OCI-LY3 (cell line): ENCODE data around the gene MARK1.

Experiments
- H2AFZ ChIP-seq: fragments of 200-600, 300-600 bp; shearing (Covaris generic); 2 replicates; pipeline ENCODE4 v1.6.0; 2014; ENCODE audit warnings: antibody characterized with exemption, low read depth, low read length
- H3K27ac ChIP-seq: fragments of 200-600, 300-600 bp; sonication (generic); 2 replicates; pipeline ENCODE4 v1.5.1; 2014; ENCODE audit warnings: mild to moderate bottlenecking, low read length, moderate library complexity, mixed read lengths
- H3K27me3 ChIP-seq: fragments of 200-600, 300-600 bp; sonication (generic); 2 replicates; pipeline ENCODE4 v1.6.1; 2014; ENCODE audit warnings: low read depth, low read length, mixed read lengths
- H3K36me3 ChIP-seq: fragments of 200-600, 300-600 bp; sonication (generic); replicated peaks from 2 replicates; pipeline ENCODE3; 2014; ENCODE audit warnings: low read depth, low read length, mixed read lengths
- H3K4me1 ChIP-seq: fragments of 300-600, 200-600 bp; sonication (generic); 2 replicates; pipeline ENCODE4 v1.6.1; 2014; ENCODE audit warnings: low read length, mixed read lengths
- H3K4me2 ChIP-seq: fragments of 200-600, 300-600 bp; sonication (generic); 2 replicates; pipeline ENCODE4 v1.6.1; 2014; ENCODE audit warnings: low read length, mixed read lengths
- H3K4me3 ChIP-seq: fragments of 300-600, 200-600 bp; sonication (generic); 2 replicates; pipeline ENCODE4 v1.5.1; 2014; ENCODE audit warnings: antibody characterized with exemption, mild to moderate bottlenecking, low read length, moderate library complexity
- H3K79me2 ChIP-seq: fragments of 300-600, 200-600 bp; shearing (Covaris generic); 2 replicates; pipeline ENCODE4 v1.6.1; 2014; ENCODE audit warnings: mild to moderate bottlenecking, low read length, mixed read lengths
- H3K9ac ChIP-seq: fragments of 300-600, 200-600 bp; shearing (Covaris generic); 2 replicates; pipeline ENCODE4 v1.6.0; 2014; ENCODE audit warnings: mild to moderate bottlenecking, low read length, moderate library complexity
- H3K9me3 ChIP-seq: fragments of 200-600, 300-600 bp; shearing (Covaris generic); 2 replicates; pipeline ENCODE4 v1.6.1; 2014; ENCODE audit warnings: low read length, mixed read lengths; ENCODE audit not compliant: insufficient read depth
- H4K20me1 ChIP-seq: fragments of 200-600, 300-600 bp; sonication (generic); 2 replicates; pipeline ENCODE4 v1.6.1; 2016; ENCODE audit warnings: low read length, mixed read lengths; ENCODE audit not compliant: insufficient read depth
- EZH2phosphoT487 ChIP-seq: fragments of 200-600 bp; shearing (Covaris generic); IDR thresholded peaks from 2 replicates; pipeline ENCODE4 v1.6.1; 2018; ENCODE audit warnings: antibody characterized with exemption, mixed run types, low read depth
- TF ChIP-seq, protein P1 (sequence below): fragments of 200-600, 300-600 bp; sonication (generic); IDR thresholded peaks from 2 replicates; pipeline ENCODE4 v1.5.1; 2014; ENCODE audit warnings: antibody characterized with exemption, low read length, low read depth

MARK1 gene

DNA sequence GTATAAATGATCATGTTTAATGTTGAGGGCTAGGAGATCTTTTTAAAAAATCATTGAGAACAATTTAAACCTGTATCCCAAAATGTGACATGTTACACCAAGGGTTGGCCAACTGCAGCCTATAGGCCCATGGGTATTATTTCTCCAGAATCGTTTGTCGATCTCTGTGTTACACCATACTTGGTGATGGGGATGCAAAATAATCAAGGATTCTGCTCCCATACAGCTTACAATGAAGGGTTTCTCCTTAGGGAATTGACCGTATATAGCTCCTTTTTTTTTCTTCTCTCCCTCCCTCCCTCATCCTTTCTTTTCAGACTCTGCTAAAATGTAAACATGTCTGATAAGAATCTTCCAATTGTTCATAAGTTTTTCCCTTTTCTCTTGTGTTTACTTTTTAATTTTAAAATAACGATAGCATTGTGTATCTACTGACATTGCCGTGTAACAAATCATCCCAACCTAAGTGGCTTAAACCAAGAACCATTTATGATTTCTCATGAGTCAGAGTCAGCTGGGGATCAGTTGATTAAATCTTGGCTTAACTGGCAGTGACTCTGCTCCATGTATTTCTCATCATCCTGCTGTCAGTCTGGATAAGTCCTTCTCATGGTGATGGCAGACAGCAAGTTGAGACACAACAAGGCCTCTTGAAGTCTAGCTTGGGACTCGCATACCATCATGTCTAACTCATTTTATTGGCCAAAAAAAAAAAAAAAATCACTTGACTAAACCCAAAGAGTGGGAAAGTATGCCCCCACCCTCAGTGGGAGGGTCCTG lies 48.0 kb downstream of the MARK1 start:
- Histone ChIP-seq H3K27ac (no peak overlapping the region), H3K9ac (no peak overlapping the region), H3K4me2 (no peak overlapping the region)

DNA sequence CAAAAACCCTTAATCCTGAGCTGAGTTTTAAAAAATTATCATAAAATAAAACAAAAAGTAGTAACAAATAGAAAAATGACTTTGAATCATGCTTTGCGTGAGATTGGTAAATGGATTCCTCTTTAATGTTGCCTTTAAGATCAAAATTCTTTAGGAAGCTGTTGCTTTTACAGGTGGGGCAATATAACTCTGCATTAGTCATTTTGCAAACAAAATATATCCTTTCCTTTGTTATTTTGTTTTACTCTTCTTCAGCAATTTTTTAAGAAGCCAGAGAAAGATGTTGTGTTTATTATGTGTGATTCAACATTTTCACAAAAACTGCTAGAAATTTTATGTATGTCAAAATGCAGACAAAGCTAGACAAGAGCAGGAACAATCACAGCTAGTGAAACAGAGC lies 50.0 kb downstream of the MARK1 start:
- H3K4me1 ChIP-seq, result no peaks in the 10 kb centered on the region
- no peak overlapping the region for H2AFZ ChIP-seq
- no peak overlapping the region for H3K4me2 ChIP-seq
- no peak overlapping the region for H3K27ac ChIP-seq
- no peaks in the 10 kb centered on the region for H3K36me3 ChIP-seq
- no peak for TF ChIP-seq EZH2phosphoT487
- TF ChIP-seq, protein P1, sequence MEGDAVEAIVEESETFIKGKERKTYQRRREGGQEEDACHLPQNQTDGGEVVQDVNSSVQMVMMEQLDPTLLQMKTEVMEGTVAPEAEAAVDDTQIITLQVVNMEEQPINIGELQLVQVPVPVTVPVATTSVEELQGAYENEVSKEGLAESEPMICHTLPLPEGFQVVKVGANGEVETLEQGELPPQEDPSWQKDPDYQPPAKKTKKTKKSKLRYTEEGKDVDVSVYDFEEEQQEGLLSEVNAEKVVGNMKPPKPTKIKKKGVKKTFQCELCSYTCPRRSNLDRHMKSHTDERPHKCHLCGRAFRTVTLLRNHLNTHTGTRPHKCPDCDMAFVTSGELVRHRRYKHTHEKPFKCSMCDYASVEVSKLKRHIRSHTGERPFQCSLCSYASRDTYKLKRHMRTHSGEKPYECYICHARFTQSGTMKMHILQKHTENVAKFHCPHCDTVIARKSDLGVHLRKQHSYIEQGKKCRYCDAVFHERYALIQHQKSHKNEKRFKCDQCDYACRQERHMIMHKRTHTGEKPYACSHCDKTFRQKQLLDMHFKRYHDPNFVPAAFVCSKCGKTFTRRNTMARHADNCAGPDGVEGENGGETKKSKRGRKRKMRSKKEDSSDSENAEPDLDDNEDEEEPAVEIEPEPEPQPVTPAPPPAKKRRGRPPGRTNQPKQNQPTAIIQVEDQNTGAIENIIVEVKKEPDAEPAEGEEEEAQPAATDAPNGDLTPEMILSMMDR, result no peak
- H3K9me3 ChIP-seq, result peaks cover 11% of the 10 kb centered on the region
- H3K79me2 ChIP-seq, result no peaks in the 10 kb centered on the region
- no peaks in the 10 kb centered on the region for H4K20me1 ChIP-seq
- H3K4me3 ChIP-seq, result no peak overlapping the region
- no peak overlapping the region for H3K9ac ChIP-seq
- no peaks in the 10 kb centered on the region for H3K27me3 ChIP-seq

More for the DNA sequence above, 48.0 kb downstream of the MARK1 start:
- no peaks in the 10 kb centered on the region for H3K4me1 ChIP-seq
- H3K79me2 ChIP-seq, result no peaks in the 10 kb centered on the region
- H3K36me3 ChIP-seq, result no peaks in the 10 kb centered on the region
- TF ChIP-seq, protein P1, result no peak
- TF ChIP-seq EZH2phosphoT487, result no peak
- H3K27me3 ChIP-seq, result no peaks in the 10 kb centered on the region
- no peak overlapping the region for H3K4me3 ChIP-seq
- H2AFZ ChIP-seq, result no peak overlapping the region
- H4K20me1 ChIP-seq, result no peaks in the 10 kb centered on the region
- peaks cover 11% of the 10 kb centered on the region for H3K9me3 ChIP-seq

DNA sequence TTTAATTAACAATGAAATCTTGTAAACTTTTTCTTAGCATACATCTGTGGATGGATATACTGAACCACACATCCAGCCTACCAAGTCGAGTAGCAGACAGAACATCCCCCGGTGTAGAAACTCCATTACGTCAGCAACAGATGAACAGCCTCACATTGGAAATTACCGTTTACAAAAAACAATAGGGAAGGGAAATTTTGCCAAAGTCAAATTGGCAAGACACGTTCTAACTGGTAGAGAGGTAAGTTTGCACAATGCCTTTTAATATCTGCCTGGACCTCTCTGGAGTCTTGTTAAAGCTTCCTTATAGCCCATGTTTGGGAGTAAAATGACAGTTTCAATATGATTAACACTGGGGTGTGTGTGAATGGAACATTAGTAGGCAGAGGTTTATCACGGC lies 51.4 kb downstream of the MARK1 start:
- Histone ChIP-seq H4K20me1 (no peaks in the 10 kb centered on the region), H3K36me3 (no peaks in the 10 kb centered on the region), H3K27me3 (no peaks in the 10 kb centered on the region), H3K4me1 (no peaks in the 10 kb centered on the region), H3K27ac (no peak overlapping the region), H3K79me2 (no peaks in the 10 kb centered on the region), H3K9ac (no peak overlapping the region), H3K4me3 (no peak overlapping the region), H2AFZ (no peak overlapping the region), H3K4me2 (no peak overlapping the region), H3K9me3 (peaks cover 6% of the 10 kb centered on the region)
- TF ChIP-seq EZH2phosphoT487, result no peak
- TF ChIP-seq, protein P1, result no peak

DNA sequence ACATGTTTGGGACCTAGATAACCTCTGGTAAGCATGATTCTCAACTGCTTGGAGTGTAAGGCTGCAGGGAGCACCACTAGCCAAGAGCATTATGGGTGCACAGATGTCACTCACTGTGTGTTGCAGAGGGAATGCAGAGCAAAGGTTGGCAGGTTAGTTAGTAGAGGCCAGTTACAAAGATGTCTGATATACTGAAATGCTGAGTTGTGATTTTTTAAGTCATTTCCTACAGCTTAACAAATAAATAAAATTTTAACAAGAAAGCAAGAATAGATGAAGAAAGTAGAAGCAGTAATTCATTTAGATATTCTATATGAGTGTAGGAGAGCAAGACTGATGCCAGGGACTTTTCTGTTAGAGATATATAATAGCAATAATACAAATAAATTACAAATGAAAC lies 64.8 kb downstream of the MARK1 start:
- TF ChIP-seq EZH2phosphoT487, result no peak
- TF ChIP-seq, protein P1, result no peak
- H3K27ac ChIP-seq, result no peak overlapping the region

More for the DNA sequence above, 64.8 kb downstream of the MARK1 start:
- H3K36me3 ChIP-seq, result peaks cover 4% of the 10 kb centered on the region
- H3K9me3 ChIP-seq, result no peaks in the 10 kb centered on the region
- peaks cover 12% of the 10 kb centered on the region for H3K4me1 ChIP-seq
- H3K9ac ChIP-seq, result no peak overlapping the region
- H3K27me3 ChIP-seq, result no peaks in the 10 kb centered on the region
- H4K20me1 ChIP-seq, result no peaks in the 10 kb centered on the region
- H2AFZ ChIP-seq, result no peak overlapping the region
- no peak overlapping the region for H3K4me3 ChIP-seq
- no peak overlapping the region for H3K4me2 ChIP-seq
- no peaks in the 10 kb centered on the region for H3K79me2 ChIP-seq
